Measurements from ENCODE around the gene LRRC43.
A peak's percentile ranks its signal among the peaks of the same experiment; 100 is the strongest.
"Not testable (repeated sequence)": the region's sequence is repeated elsewhere in the genome, so short reads cannot be mapped to it uniquely, and the experiment has no call there.

The LRRC43 gene

GRCh38 chr12:122197612-122197966, 14.7 kb downstream of the LRRC43 start:
- no peak for DNase-seq

GRCh38 chr12:122199484-122200355, 16.8 kb downstream of the LRRC43 start:
- no peak for DNase-seq

GRCh38 chr12:122200541-122201175, 17.7 kb downstream of the LRRC43 start:
- DNase-seq = no peak

- DNase-seq = no peak
These were observed 18.5 kb downstream of the LRRC43 start for GRCh38 chr12:122201381-122201780.

- no peak for DNase-seq
These were observed 19.1 kb downstream of the LRRC43 start for GRCh38 chr12:122202017-122202416.

- not testable (repeated sequence) for DNase-seq
These were observed 19.9 kb downstream of the LRRC43 start for GRCh38 chr12:122202811-122203210.

GRCh38 chr12:122203301-122204166, 20.6 kb downstream of the LRRC43 start, which contains the start of gene B3GNT4:
Gene B3GNT4, plus strand, starts transcription at chr12:122203709. Its CDS starts 910 bp downstream, at chr12:122204619.
- peak in 1 of 2 donors; percentile 13 for DNase-seq

- DNase-seq = no peak
These were observed 21.5 kb downstream of the LRRC43 start for GRCh38 chr12:122204167-122205052.

GRCh38 chr12:122205053-122205925, 22.4 kb downstream of the LRRC43 start:
- DNase-seq = no peak

GRCh38 chr12:122206111-122206881, 23.4 kb downstream of the LRRC43 start:
- no peak for DNase-seq

GRCh38 chr12:122206976-122207375, 24.1 kb downstream of the LRRC43 start:
- no peak for DNase-seq

- no peak for DNase-seq
These were observed 24.5 kb downstream of the LRRC43 start for GRCh38 chr12:122207391-122207790.

GRCh38 chr12:122208073-122208820, 25.3 kb downstream of the LRRC43 start:
- DNase-seq = no peak

- no peak for DNase-seq
These were observed 32.8 kb downstream of the LRRC43 start for GRCh38 chr12:122215771-122216170.

- DNase-seq = no peak
These were observed 33.5 kb downstream of the LRRC43 start for GRCh38 chr12:122216445-122216844.

- DNase-seq = peak; percentile 95 to 98
These were observed 42.9 kb downstream of the LRRC43 start, which contains the start of gene DIABLO for GRCh38 chr12:122225683-122226365. Gene DIABLO, minus strand, starts transcription at chr12:122226052. Its CDS starts 38 bp downstream, at chr12:122226014.

GRCh38 chr12:122226366-122227125, 43.6 kb downstream of the LRRC43 start:
- DNase-seq = no peak

- no peak for DNase-seq
These were observed 44.4 kb downstream of the LRRC43 start for GRCh38 chr12:122227341-122227740.

Data from bone marrow (tissue), 2 donors.